Measurements from ENCODE around the gene GAA. TPM values are rescaled to one million over a fixed set of nuclear protein-coding genes. Genes with fewer than 3 reads are reported as not detected.
A peak's percentile ranks its signal among the peaks of the same experiment; 100 is the strongest.

GAA gene
- total and polyA plus RNA-seq, 2 of the 13 experiments (the other 11 are each of a cell fraction or from before 2014, with no cell fraction given): 21.6 to 36.4 TPM

GRCh38 chr17:80071116-80071841 lies 30.1 kb upstream of the GAA start (continued):
- no peak for TF ChIP-seq GATA4 (IDR thresholded peaks at IDR 0.05; ENCODE audit: borderline replicate concordance, low read depth)
- no peak for TF ChIP-seq ATAD3A (CRISPR knock-in tag; IDR thresholded peaks at IDR 0.05)
- no peak for TF ChIP-seq MTA3 (CRISPR knock-in tag; IDR thresholded peaks at IDR 0.05)
- TF ChIP-seq SRSF1 (optimal IDR thresholded peaks at IDR 0.05; ENCODE audit: low read depth, low read length): no peak
- TF ChIP-seq NFE2L2 (IDR thresholded peaks at IDR 0.05; ENCODE audit: low read length): no peak
- TF ChIP-seq ZNF879 (CRISPR knock-in tag; IDR thresholded peaks at IDR 0.05): no peak
- TF ChIP-seq KDM6A (CRISPR knock-in tag; IDR thresholded peaks at IDR 0.05; ENCODE audit: low read depth): no peak
- 0 out of 2 replicates have a peak, but pooled peaks have one; percentile 69 for TF ChIP-seq ZNF136 (CRISPR knock-in tag; IDR thresholded peaks at IDR 0.05; ENCODE audit: low read depth)
- TF ChIP-seq ZFP90 (CRISPR knock-in tag; IDR thresholded peaks at IDR 0.05; ENCODE audit: borderline replicate concordance): no peak
- no peak for TF ChIP-seq ZNF33A (CRISPR knock-in tag; IDR thresholded peaks at IDR 0.05; ENCODE audit: borderline replicate concordance)
- no peak for TF ChIP-seq KLF6 (CRISPR knock-in tag; IDR thresholded peaks at IDR 0.05)
- TF ChIP-seq ZNF816 (CRISPR knock-in tag; IDR thresholded peaks at IDR 0.05; ENCODE audit: borderline replicate concordance): no peak
- TF ChIP-seq E2F5 (CRISPR knock-in tag; conservative IDR thresholded peaks at IDR 0.05): no peak
- no peak for TF ChIP-seq ZMAT5 (CRISPR knock-in tag; IDR thresholded peaks at IDR 0.05; ENCODE audit: borderline replicate concordance, low read depth)
- no peak for TF ChIP-seq FOXM1 (CRISPR knock-in tag; IDR thresholded peaks at IDR 0.05)
- TF ChIP-seq TFE3 (CRISPR knock-in tag; IDR thresholded peaks at IDR 0.05): no peak
- TF ChIP-seq KIAA2018 (CRISPR knock-in tag; IDR thresholded peaks at IDR 0.05; ENCODE audit: borderline replicate concordance): no peak
- TF ChIP-seq HNF4G (IDR thresholded peaks at IDR 0.05; ENCODE audit: borderline replicate concordance, low read depth, low read length): no peak
- TF ChIP-seq HNF4G (CRISPR knock-in tag; IDR thresholded peaks at IDR 0.05; ENCODE audit: borderline replicate concordance, low read depth): no peak
- no peak for TF ChIP-seq SP5 (CRISPR knock-in tag; IDR thresholded peaks at IDR 0.05; ENCODE audit: borderline replicate concordance, low read depth)

All from HepG2 (cell line).